ENCODE results near the gene TRIP11.

Gene TRIP11

DNA sequence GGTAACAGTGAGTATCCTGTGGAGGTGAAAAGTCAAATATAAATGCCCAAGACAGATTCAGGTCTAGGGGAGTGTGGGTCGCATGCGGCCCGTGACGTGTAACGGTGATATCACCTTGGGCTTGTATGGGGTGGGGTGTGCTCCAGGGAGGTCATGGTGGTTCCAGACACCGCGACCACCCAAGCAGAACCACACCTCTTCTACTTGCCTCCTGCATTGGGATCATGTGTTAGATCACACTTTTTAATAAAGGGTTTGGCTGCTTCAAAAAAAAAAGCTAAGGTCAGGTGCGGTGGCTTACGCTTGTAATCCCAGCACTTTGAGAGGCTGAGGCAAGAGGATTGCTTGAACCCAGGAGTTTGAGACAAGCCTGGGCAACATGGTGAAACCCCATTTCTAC, 96.9 kb downstream of the TRIP11 start:
- in situ Hi-C loops (cut with HindIII; ENCODE audit: low pct_unique_long_range_greater_than_20kb, low sequenced_read_pairs): no loop called here
- no peak for TF ChIP-seq JUND (IDR thresholded peaks at IDR 0.05; ENCODE audit: low read depth)

DNA sequence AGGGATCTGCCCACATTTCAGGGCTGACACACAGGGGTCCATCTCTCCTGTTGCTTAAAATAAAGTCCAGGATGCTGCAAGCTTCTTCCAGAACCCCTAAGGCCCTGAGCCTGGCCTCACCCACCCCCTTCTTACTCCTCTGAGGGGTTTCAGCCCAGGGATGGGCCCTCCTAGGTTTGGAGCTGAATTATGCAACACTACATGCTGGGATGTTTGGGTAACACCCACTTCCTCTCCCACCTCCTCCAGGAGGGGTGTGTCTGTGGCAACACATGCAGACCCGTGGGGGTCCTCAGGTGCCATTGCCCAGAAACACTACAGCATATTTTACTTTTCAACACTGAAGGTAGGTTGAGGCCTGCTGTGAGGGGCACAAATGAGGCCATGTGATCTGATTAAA, 97.7 kb downstream of the TRIP11 start:
- no peak for DNase-seq (ENCODE audit: low read depth in 1 of 2, low spot score in 1 of 2)
- in situ Hi-C loops (cut with HindIII; ENCODE audit: low pct_unique_long_range_greater_than_20kb, low sequenced_read_pairs): no loop called here
- no peak for TF ChIP-seq JUND (IDR thresholded peaks at IDR 0.05; ENCODE audit: low read depth)

More for the DNA sequence above, 96.9 kb downstream of the TRIP11 start:
- no peak for DNase-seq (ENCODE audit: low read depth in 1 of 2, low spot score in 1 of 2)

DNA sequence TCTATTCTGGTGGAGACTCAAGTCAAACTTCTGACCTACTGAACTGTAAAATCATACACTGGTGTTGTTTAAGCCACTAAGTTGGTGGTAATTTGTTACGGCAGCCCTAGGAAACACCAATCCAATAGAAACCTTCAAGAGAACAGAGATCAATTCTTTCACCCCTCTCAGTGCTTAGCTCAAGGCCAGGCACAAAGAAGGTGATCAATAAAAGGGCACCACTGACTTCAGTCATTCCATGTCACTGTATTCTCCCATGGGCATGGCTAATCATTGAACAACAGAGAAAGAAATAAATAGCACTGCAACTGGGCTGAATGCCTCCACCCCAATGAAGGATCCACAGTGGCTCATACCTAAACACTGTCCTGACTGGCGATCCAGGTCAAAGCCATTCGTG, 99.7 kb downstream of the TRIP11 start:
- in situ Hi-C loops (cut with HindIII; ENCODE audit: low pct_unique_long_range_greater_than_20kb, low sequenced_read_pairs): no loop called here
- DNase-seq (ENCODE audit: low read depth in 1 of 2, low spot score in 1 of 2): no peak
- TF ChIP-seq JUND (IDR thresholded peaks at IDR 0.05; ENCODE audit: low read depth): no peak

DNA sequence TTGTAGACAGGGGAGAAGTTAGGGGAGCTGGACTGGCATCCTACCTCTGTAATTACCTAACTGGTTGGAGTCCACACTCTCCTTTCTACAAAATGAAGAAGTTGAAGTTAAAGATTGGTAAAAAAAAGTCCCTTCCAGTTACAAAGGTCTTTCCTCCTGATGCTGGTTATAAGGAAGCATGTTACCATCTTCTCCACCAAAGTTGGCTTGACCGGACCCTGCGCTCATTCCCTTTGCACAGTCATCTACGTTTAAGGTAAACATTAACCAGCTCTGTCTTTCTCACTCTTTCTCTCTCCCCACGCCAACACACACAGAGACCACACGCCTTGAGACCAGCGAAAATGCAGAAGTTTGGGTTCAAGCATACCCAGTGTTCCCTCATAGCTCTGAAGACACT, 104.3 kb downstream of the TRIP11 start:
- no peak for DNase-seq (ENCODE audit: low read depth in 1 of 2, low spot score in 1 of 2)
- in situ Hi-C loops (cut with HindIII; ENCODE audit: low pct_unique_long_range_greater_than_20kb, low sequenced_read_pairs): no loop called here
- no peak for TF ChIP-seq JUND (IDR thresholded peaks at IDR 0.05; ENCODE audit: low read depth)

GRCh38 chr14:91934554-91935285, 105.1 kb downstream of the TRIP11 start:
- in situ Hi-C loops (cut with HindIII; ENCODE audit: low pct_unique_long_range_greater_than_20kb, low sequenced_read_pairs): no loop called here
- no peak for DNase-seq (ENCODE audit: low read depth in 1 of 2, low spot score in 1 of 2)
- no peak for TF ChIP-seq JUND (IDR thresholded peaks at IDR 0.05; ENCODE audit: low read depth)

DNA sequence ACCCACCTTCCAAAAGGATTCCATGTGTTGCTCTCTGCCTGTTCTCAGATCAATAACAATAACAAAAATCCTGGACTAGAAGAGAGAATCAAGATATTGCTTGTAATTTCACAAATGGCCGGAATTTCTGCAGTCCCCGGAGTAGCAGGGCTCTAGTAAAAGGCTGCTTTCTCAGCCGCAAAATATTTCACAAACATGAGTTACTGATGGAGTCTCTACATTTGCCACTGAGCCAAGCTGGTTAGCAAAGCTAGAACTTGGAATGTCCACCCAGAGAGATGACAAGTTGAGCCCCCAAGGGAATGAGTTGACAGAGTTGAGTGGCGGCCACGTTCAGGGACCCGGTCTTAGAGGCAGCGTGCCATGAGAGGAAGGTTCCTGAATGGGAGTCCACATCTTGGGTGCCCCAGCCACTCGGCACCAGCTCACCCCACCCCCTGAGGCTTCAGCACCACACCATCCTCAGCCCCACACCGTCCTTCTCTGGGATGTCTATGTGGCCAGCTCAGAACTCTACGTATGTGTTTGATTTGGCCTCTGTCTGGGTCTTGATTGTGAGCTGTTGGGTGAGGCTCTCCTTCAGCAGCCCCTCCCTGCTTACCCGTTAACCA, 108.3 kb downstream of the TRIP11 start:
- no peak for TF ChIP-seq JUND (IDR thresholded peaks at IDR 0.05; ENCODE audit: low read depth)
- in situ Hi-C loops (cut with HindIII; ENCODE audit: low pct_unique_long_range_greater_than_20kb, low sequenced_read_pairs): no loop called here
- no peak for DNase-seq (ENCODE audit: low read depth in 1 of 2, low spot score in 1 of 2)

- no peak for TF ChIP-seq JUND (IDR thresholded peaks at IDR 0.05; ENCODE audit: low read depth)
- DNase-seq (ENCODE audit: low read depth in 1 of 2, low spot score in 1 of 2): no peak
- in situ Hi-C loops (cut with HindIII; ENCODE audit: low pct_unique_long_range_greater_than_20kb, low sequenced_read_pairs): no loop called here
Observed at GRCh38 chr14:91929700-91930099, 110.2 kb downstream of the TRIP11 start.

- in situ Hi-C loops (cut with HindIII; ENCODE audit: low pct_unique_long_range_greater_than_20kb, low sequenced_read_pairs): no loop called here
- no peak for TF ChIP-seq JUND (IDR thresholded peaks at IDR 0.05; ENCODE audit: low read depth)
- DNase-seq (ENCODE audit: low read depth in 1 of 2, low spot score in 1 of 2): no peak
Observed at GRCh38 chr14:91927800-91928199, 112.1 kb downstream of the TRIP11 start.

GRCh38 chr14:91927191-91927590, 112.7 kb downstream of the TRIP11 start:
- in situ Hi-C loops (cut with HindIII; ENCODE audit: low pct_unique_long_range_greater_than_20kb, low sequenced_read_pairs): no loop called here
- TF ChIP-seq JUND (IDR thresholded peaks at IDR 0.05; ENCODE audit: low read depth): no peak
- DNase-seq (ENCODE audit: low read depth in 1 of 2, low spot score in 1 of 2): no peak

DNA sequence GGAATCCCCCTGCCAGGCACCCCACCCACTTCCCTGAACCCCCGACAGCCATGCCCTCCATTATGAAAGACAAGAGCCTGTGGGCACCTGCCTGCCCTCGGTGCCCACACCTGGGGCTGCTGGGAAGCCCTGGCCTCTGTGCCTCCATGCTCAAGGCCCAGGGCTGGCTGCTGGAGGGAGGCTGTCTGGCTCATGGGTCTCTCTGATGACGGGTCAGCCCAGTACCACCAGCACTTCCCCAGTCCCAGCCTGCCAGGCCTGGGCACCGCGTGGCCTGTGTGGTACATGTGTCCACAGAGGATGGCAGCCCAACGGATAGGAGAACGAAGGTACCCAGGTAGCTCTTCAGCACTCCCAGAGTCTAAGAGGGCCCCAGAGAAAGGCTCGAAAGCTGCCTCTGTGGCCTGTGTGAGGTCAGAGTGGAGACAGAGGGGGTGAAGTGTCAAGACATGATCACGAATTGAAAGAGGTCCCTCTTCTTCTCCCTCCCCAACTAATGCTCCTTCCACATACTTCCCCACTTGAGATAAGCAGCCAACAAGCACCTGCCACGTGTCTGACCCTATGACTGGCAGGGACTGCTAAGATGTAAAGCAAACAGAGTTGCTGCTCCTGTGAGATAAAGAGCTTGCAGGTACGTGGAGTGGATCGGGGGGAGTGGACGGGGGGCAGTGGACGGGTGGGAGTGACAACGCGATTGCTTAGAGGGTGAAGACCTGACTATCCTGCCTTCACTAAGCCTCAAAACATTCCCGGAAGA, 113.5 kb downstream of the TRIP11 start:
- DNase-seq (ENCODE audit: low read depth in 1 of 2, low spot score in 1 of 2): no peak
- TF ChIP-seq JUND (IDR thresholded peaks at IDR 0.05; ENCODE audit: low read depth): no peak
- in situ Hi-C loops (cut with HindIII; ENCODE audit: low pct_unique_long_range_greater_than_20kb, low sequenced_read_pairs): no loop called here

DNA sequence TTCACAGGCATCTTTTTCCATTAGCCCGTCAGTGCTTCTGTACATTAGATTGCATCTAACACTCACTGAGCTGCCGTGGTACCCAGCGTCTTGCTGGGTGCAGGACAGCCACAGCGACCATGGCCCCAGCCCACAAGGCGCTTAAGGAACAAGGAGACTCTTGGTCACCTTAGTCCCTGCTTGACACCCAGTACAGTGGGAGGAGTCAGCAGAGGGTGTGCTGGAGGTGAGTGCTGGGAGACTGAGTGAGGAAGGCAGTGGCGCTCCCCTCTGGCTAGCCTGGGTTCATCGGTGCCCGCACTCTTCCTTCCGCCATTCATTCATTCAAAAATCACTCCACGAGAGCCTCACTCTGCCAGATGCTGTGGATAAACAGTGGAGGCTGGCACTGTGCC, 114.1 kb downstream of the TRIP11 start:
- in situ Hi-C loops (cut with HindIII; ENCODE audit: low pct_unique_long_range_greater_than_20kb, low sequenced_read_pairs): no loop called here
- DNase-seq (ENCODE audit: low read depth in 1 of 2, low spot score in 1 of 2): no peak
- TF ChIP-seq JUND (IDR thresholded peaks at IDR 0.05; ENCODE audit: low read depth): no peak

DNA sequence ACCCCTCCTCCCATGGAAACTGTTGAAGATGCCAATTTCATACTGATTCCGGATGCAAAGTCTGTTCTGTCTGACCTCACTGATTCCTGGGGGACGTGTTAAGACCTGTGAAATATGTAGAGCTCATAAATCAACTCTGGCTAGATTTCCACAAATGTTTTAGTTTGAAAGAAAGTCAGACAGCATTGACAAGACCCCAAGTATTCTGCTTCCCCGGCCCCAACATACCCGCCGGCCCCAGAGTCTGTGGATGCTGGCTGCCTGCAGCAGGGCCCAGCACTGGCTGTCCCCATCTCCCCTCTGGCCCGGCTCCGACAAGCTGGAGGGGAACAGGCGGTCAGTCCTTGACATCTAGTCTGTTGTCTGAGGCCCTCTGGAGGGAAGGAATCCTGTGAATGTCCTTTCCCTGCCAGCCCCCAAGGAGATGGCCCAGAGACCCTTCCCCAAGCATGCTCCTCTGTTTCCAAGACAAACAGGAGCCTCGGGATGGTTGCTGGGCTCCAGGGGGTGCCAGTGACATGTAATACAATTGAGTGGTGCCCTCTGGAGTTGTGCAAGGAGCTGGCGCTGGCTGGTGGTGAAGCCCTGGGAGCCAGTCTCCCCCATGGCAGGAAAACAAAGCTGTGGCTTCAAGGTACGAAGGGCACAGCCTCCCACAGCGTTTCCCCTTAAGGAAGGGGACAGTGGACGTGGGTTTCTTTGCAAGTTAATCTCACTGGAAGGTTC, 114.7 kb downstream of the TRIP11 start:
- in situ Hi-C loops (cut with HindIII; ENCODE audit: low pct_unique_long_range_greater_than_20kb, low sequenced_read_pairs): no loop called here
- no peak for DNase-seq (ENCODE audit: low read depth in 1 of 2, low spot score in 1 of 2)
- TF ChIP-seq JUND (IDR thresholded peaks at IDR 0.05; ENCODE audit: low read depth): no peak
